Stimulated activated naive CD4-positive, alpha-beta T cell treated with Interleukin-2 at 50 U/mL for 16 hours (primary cell): Measurements from ENCODE around the gene ADAM12.

Experiments
- DNase-seq: peaks from one replicate; lab custom pipeline; 2025; lab: John Stamatoyannopoulos, UW

ADAM12 gene

DNA sequence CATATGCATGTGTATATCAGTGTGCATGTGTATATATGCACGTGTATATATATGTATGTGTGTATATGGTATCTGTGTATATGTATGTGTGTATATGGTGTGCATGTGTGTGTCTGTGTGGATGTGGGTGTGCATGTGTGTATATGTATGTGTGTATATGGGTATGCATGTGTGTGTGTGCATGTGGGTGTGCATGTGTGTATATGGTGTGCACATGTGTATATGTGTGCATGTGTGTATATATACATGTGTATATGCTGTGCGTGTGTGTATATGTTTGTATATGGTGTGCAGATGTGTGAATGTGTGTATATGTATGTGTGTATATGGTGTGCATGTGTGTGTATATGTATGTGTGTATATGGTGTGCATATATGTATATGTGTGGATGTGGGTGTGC, 245.2 kb downstream of the ADAM12 start:
- DNase-seq: no peak

DNA sequence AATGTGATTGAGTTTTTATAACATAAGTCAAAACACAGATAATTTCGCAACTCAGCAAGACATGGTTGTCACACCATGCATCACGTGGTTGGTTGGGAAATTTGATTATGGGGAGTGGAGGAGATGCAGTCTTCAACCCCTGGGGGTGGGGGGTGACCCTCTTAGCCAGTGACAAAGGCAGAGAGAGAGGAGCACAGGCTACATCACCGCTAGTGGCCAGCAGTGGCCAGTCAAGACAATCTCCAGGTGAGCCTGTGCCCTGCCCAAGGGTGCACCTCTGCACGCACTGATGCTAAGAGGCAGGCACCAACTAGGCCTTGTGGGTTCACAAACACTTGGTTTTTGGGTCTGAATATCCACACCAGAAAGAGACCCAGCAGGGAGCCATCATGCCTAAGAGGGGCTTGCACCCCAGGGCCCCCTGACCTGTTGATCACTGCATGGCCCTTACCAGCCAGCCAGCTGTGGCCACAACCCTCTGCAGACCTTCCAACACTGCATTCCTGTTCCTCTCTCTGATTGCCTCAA, 247.5 kb downstream of the ADAM12 start:
- DNase-seq: no peak

DNA sequence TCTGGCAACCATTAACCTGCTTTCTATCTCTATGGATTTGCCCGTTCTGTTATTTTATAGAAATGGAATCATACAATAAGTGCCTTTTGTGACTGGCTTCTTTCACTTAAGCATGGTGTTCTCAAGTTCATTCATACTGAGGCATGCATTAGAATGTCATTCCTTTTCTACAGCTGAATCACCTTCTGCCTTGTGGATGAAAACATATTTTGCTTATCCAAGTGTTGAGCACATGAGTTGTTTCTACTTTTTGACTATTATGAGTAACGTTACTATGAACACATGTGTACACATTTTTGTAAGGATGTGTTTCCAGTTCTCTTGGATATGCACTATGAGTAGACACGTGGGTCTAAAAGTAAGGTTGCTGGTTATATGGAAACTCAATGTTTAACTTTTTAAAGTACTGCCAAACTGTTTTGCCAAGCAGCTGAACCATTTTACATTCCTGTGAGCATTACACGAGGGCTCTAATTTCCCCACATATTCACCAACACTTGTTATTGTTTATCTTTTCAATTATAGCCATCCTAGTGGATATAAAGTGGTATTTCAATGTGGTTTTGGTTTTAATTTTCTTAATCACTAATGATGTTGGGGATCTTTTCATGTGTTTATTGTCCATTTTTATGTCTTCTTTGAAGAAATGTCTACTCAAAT, 250.6 kb downstream of the ADAM12 start:
- no peak for DNase-seq

DNA sequence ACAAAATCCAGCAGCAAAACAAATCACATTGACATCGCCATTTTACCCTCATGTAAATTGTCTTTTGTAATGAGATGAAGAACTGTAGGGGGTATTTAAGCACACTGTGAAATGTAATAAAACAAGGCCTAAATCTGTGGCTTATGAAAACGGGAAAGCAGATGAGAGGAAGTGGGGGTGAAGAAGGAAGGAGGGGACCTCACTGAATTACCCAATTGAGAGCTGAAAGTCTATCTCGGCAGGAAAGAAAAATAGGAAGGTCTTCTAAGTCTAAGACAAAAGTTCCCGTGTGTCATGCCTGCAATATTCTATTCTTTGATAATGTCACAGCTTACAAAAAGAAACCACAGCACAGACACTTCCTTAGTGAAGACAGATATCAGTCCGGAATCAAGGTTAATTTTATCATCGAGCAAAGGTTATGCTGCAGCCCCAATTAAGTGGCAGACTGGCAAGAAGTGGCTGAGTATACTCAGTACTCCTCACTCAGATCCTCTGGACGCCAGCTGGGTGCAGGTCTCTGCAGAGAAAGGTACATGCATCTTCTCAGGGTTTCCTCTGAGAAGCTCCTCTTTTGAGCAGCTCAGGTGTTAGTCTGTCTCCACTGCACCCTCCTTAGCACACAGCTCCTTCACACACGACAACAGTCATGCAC, 252.2 kb downstream of the ADAM12 start:
- no peak for DNase-seq

DNA sequence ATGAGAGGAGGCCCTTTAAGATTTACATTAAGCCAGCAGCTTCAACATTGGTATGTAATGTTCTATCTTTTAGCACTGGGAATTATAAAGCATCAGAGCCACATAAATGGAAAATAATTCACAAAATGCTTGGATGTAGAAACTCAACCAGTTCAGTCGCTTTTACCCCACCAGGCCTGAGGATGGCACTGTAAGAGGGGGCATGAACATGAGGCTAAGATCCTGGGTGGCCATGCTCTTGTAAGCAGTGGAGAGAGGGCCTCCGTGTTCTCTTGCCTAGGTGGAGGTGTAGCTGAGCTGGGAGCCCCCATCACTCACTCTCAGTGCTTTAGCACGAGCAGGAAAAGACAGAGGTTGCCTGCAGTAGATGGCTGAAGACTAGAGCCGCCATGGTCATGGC, 253.1 kb downstream of the ADAM12 start:
- DNase-seq: no peak

DNA sequence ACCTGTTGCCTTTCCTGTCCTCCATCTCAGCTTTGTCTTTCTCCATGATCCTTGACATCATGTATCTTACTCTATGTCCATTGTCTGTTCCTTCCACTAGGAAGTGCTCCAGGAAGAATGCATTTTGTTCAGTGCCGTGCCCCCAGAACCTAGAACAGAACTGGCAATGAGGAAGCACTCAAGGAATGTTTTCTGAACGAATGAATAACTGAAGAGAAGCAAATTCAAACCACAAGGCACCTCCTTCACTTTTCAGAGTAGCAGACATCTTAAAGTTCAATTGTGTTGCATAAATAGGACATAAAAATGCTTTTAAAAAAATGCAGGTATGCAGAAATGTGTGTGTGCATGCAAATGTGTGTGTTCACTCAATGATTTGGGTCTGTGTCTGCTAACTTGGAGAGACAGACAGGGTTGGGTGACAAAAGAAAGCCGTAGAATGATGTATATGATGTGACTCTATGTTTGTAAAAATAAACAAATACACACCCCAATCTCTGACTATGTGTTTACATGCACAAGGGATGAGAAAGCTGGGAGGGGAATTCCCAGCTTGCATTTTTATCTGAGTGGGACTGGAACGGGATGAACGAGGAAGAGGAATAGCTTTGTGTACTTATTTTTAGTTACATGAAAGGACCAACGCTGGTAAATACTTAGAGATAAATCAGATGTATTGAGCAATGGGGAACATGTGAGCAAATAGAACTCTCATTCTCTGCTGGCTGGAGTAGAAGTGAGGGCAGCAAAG, 254.2 kb downstream of the ADAM12 start:
- no peak for DNase-seq

DNA sequence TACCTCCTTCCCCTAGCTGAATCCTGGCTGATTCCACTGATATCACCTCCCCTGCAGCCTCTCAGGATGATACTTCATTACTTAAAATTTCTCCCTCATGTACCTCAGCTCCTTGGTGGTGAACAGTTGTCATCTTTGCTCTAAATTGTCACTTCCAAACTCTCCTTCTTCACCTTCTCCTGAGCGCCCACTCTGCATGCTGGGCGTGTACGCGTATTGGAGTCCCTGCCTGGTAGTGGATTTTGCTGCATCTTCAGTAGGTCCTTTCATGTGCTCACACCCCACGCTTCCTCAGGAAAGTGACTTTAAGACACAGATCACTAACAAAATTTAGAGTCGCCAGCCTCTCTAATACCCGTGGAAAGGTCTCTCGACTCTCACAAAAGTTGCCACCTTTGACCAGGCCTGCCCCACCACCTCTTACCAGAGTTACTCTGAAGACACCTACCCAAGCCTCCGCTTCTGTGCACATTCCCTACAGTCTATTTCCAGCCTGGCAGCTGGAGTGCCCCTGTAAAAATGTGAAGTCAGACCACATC, 255.1 kb downstream of the ADAM12 start:
- no peak for DNase-seq

DNA sequence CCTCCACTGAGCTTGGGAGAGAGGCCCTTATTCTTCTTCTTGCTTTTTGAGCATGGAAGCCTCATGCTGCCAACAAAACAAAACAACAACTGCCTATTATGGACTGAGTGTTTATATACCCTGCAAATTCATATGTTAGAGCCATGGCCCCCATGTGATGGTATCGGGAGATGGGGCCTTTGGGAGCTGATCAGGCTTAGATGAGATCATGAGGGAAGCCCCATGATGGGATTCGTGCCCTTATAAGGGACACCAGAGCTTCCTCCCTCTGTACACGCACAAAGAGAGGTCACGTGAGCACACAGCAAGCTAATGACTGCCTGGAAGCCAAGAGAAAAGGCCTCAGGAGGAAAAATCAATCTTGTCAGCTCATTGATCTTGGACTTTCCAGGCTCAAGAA, 256.9 kb downstream of the ADAM12 start:
- no peak for DNase-seq

DNA sequence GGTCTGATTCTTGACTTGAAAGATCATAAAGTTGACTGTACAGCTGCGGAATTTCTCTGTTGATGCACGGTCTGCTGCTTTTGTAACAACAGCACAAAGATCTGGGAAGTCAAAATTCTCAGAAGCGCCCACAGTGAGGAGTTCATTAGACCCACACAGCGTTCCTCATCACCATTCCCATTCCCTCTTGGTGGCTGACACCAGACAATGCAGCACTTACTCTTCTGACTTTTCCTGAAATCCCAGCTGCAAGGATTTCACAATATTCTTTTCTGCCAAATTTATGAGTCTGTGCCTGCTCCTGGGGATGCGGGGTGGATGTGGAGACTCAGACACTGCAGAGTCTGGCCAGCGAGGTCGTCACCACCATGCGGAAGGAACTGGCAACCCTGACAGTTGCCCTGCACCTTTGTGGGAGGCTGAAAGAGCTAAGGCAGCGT, 258.0 kb downstream of the ADAM12 start:
- no peak for DNase-seq

DNA sequence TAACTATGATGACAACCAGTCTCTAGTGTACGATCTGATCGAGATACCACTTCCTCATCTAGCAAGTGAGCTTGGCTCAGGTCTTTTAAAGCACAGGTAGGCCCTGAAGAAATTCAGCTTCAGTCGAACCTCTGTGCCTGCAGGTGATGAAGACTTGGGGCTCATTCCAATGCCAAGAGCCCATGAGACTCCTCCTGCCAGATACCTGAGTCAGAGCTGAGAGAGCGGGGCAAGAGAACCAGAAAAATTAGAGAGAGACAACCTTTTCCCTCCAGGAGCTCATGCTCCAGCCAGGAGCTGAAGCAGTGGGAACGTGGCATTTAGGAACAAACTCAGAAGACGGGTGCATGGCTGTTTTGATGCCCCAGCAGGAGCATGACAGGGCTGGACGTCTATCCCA, 259.3 kb downstream of the ADAM12 start:
- DNase-seq: no peak

DNA sequence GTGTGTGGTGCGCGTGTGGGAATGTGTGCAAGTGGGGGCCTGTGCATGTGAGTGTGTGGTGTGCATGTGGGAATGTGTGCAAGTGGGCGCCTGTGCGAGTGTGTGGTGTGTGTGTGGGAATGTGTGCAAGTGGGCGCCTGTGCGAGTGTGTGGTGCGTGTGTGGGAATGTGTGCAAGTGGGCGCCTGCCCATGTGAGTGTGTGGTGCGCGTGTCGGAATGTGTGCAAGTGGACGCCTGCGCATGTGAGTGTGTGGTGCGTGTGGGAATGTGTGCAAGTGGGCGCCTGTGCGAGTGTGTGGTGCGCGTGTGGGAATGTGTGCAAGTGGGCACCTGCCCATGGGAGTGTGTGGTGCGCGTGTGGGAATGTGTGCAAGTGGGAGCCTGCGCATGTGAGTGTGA, 259.7 kb downstream of the ADAM12 start:
- no peak for DNase-seq

DNA sequence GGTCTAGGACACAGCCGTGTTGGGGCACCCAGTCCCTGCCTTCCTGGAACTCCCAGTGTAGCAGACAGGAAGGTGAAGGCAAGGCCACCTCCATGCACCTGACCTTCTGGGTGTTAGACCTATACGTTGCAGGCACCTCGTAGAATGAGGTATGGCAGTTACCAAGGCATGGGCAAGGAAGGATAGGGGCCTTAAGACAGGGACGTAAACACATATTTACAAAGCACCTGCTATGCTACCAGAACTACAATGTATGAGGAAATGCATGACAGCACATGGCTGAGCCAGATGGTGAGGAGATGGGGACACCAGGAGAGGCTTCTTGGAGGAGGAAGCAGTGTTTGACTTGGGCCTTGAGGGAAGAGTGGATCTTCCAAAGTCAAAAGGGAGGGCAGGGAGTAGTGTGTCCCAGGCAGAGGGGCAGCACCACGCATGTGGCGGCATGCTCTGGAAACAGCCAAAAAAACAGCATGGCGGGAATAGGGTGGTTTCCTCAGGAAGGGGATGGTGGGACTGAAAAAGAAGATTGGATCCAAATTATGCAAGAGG, 260.7 kb downstream of the ADAM12 start:
- DNase-seq: no peak

DNA sequence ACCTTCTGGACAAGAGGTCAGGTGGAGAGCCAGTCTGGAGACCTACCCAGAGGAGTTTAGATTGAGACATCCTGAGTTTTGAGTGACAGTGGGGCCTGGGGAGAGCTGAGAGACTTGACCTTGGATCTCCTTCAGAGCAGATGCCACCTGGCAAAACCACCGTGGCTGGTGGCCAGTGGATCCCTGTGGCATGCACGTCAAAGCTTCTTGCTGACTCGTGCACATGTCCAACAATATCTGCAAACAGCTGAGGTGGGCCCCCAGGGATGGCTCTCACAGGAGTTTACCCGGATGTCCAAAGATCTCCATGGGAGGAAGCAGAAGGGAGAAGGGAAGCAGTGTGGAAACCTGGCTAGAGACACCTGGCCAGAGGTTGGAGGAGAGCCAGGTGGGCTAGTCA, 261.4 kb downstream of the ADAM12 start:
- DNase-seq: no peak

DNA sequence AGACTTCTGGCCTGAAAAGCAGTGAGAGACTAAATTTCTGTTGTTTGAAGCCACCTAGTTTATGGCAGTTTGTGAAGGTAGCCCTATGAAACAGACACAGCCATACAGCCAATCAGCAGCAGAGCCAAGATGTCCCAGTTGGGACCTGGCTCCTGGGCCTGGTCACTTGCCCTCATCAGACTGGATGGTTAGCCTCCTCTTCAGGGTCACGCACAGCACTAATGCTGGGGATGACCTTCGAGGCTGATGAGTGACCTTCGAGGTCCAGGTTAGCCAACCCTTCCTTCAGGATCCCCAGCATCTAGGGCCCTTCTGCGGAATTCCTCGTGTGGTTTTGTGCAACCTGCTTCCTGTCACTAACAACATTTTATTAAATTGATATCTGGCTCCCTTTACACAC, 262.3 kb downstream of the ADAM12 start:
- no peak for DNase-seq

DNA sequence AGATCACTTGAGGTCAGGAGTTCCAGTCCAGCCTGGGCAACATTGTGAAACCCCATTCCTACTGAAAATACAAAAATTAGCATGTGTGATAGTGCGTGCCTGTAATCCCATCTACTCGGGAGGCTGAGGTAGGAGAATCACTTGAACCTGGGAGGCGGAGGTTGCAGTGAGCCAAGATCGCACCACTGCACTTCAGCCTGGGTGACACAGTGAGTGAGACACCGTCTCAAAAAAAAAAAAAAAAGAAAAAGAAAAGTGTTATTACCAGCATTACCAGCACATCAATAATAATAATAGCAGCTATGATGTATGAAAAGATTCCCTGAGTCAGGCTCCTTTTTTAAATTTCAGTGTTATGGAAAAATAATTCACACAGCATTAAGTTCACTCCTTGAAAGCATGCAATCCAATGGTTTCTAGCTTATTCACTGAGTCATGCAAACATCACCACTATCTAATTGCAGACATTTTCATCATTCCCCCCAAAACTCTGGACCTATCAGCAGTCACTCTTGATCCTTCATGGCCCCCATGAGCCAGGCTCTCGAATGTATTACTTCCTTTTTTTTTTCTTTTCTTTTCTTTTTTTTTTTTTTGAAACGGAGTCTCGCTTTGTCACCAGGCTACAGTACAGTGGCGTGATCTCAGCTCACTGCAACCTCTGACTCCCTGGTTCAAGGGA, 263.5 kb downstream of the ADAM12 start:
- DNase-seq: no peak

DNA sequence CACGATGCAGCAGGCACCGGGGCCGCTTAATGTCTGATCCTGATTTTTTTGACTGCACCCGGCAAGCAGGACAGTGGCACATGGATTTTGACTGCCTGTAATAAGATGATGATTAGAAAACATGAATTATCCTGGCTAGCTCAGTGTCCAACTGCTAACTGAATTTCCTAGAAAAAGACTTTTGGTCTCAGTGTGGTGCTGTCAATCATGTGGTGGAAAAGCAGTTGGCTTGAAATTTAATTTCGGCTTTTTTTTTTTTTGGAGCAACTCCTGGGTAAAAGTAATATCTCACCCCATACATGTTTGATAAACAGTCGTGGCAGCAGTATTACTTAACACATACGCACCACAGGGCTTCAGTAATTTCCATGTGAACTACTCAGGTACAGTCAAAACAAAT, 264.2 kb downstream of the ADAM12 start:
- no peak for DNase-seq

DNA sequence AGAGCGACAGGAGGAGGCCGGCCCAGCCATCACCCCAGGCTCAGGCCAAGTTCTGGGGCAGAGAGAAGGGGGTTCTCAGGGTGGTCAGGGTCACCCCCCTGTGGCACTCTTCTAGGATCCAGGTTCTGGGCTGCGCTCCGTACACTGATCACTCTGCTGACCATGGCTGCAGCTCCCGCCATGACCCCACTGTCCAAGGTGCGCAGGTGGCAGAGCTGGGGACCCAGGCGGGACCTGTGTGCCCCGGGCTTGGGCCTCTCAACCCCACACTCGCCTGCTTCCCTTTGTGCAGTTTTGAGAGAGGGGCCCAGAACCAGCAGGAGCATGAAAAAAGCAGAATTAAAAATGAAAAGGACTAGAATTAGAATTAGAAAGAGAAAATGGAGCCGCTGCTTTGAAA, 264.8 kb downstream of the ADAM12 start:
- DNase-seq: no peak

DNA sequence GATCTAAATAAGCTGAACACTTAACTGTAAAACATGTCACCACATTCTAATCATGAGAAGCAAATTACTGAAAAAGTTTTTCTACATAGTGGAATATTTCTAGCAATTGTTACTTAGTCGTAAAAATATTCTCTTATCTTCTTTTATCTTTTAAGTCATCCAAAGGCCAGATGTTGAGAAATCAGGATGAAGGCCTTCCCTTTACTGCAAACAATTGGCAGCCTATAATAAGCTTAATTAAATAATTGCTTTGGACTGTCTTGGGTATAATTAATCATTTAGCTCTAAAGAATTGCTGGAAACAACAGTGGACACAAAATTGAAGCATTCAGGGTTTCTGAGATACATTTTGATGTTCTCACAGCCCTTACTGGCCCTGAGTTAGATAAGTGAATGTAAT, 265.4 kb downstream of the ADAM12 start:
- DNase-seq: no peak

DNA sequence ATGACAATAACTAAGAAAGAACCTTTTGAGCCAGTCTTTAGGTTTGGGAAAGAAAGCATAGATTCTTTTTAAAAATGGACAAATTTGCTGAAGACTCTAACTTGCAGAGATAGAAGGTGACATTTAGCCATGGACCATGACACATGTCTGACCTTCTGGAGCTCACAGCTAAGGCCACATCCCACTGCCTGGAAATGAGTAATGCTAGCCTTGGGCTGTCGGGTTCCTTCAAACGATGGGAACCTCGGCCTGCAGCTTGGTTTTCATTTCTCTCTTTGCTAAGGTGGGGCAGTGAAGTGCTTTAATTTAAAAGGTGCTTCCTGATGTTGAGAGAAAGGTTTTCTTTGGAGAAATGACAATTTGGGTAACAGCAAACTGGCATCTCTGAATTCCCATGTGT, 268.7 kb downstream of the ADAM12 start:
- DNase-seq: no peak

DNA sequence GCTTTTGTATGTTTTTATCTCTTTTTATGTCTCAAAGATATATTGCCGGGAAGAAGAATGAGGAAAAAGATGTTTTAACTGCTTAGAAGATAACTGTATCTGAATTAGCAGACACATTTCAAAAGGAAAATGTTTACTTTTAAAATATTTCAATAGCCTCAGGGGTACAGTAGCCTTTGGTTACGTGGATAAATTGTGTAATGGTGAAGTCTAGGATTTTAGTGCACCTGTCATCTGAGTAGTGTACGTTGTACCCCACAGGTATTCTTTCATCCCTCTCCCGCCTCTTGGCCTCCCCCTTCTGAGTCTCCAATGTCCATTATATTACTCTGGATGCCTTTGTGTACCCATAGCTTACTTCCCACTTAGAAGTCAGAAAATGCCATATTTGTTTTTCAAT, 269.8 kb downstream of the ADAM12 start:
- DNase-seq: no peak

DNA sequence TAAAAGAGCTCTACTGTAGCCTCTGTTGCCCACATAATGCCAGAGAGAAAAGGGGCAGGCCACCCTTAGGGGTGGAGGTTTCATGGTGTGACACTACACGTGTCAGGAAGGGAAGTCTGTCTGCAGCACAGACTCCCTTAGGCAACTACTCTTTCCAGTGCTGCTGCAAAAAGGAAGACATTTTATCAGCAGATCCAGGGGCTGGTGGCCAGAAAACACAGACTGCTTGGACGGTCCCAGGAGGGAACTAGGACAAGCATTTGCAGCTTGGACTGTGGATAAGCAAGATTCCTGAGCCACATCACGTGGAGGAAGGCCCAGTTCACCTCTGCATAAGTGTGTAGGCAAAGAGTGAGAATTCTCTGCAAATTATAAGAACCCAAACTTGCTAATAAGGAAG, 271.1 kb downstream of the ADAM12 start:
- no peak for DNase-seq

DNA sequence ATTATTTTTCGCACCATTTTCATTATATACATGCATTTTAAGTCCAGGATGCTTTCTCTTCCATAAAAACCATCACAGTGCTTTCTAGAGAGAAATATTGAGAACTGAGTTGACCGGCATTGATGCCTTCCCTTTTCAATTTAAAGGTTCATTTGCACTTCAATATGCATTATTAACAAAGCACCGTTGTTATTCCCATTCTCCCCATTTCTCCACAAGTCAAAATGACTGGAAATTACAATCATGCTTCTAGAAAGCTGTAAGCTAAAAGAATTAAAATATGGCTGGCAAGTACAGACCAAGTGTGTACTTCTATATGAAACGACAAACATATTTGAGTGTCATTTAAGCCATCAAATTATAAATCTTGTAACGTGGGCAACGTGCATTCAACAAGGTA, 272.4 kb downstream of the ADAM12 start:
- DNase-seq: no peak
